ENCODE results near the gene COMMD1.

GRCh38 chr2:61937098-61937497 lies 31.6 kb downstream of the COMMD1 start:
- no peak for TF ChIP-seq POLR2AphosphoS5 (IDR thresholded peaks at IDR 0.05; ENCODE audit: low read depth, low read length)
- TF ChIP-seq POLR2A (IDR thresholded peaks at IDR 0.05; ENCODE audit: low read depth, low read length), result no peak

Data from GM12892 (cell line).